K562 (cell line): ENCODE data around the gene SLC2A2. TPM values are rescaled to one million over a fixed set of nuclear protein-coding genes. Genes with fewer than 3 reads are reported as not detected.

Experiments
- ATAC-seq: fragments of 200-7000 bp; cut with Tn5 transposase; 3 replicates; pipeline ENCODE4 v1.9.1; 2020; ENCODE audit warnings: moderate library complexity
- BruUV-seq: library from RNA; stranded (reverse); fragments of 400-500 nt; replicated peaks from 2 replicates; lab custom pipeline; 2021; lab: Mats Ljungman, UMichigan
- CTCF ChIA-PET: fragments of 300-600 bp; formaldehyde crosslinking; extraction: SDS; loops from one replicate; lab custom pipeline; 2021; ENCODE audit warnings: low intra/inter-chr PET ratio; lab: Yijun Ruan, JAX
- POLR2A ChIA-PET: fragments of 300-600, 350-650 bp; sonication (Branson Sonifier 250); formaldehyde crosslinking; extraction: SDS; loops from one replicate; lab custom pipeline; 2021; ENCODE audit warnings: antibody characterized with exemption, inconsistent platforms; lab: Yijun Ruan, JAX
- DNase-seq, 4 experiments: peaks; one replicate each; pipeline versions ENCODE4 v3.0.0 to v3.0.0-alpha.2; 2011 to 2018; ENCODE audit warnings: low spot score in 3 of 4, mixed read lengths in 3 of 4; ENCODE audit errors: extremely low read depth in 1 of 4
- FAIRE-seq: peaks from 2 replicates; lab custom pipeline; 2011; peaks lifted over from hg19 to GRCh38; lab: Jason Lieb, UNC
- H2AFZ ChIP-seq: 2 replicates; pipeline ENCODE4 v1.6.0; 2011; ENCODE audit warnings: low read depth, low read length, control low read depth, inconsistent platforms
- H3K27ac ChIP-seq: fragments of 200-600 bp; 3 replicates; pipeline ENCODE4 v1.8.0; 2011; ENCODE audit warnings: low read depth, mild to moderate bottlenecking, control low read depth, inconsistent platforms, low read length, moderate library complexity, mixed read lengths; ENCODE audit errors: extremely low read depth
- H3K27me3 ChIP-seq, 2 experiments: fragments of 300-600 bp in 1 of 2; 2 replicates in 1 of 2; 3 replicates in 1 of 2; pipeline versions ENCODE4 v1.6.0 to v1.8.0; 2011; ENCODE audit warnings: inconsistent platforms in 2 of 2, low read length in 2 of 2, mild to moderate bottlenecking in 1 of 2, mixed read lengths in 1 of 2, moderate library complexity in 1 of 2; ENCODE audit not compliant: control insufficient read depth in 2 of 2, insufficient read depth in 2 of 2
- H3K36me3 ChIP-seq: fragments of 300-600 bp; 3 replicates; pipeline ENCODE4 v1.8.0; 2011; ENCODE audit warnings: mild to moderate bottlenecking, low read length, inconsistent platforms; ENCODE audit not compliant: control insufficient read depth, insufficient read depth
- H3K4me1 ChIP-seq, 2 experiments: fragments of 200-600 bp in 1 of 2; replicated peaks in 1 of 2; 2 replicates in 1 of 2; 3 replicates in 1 of 2; pipeline versions ENCODE4 v1.5.1 to v1.8.0; 2011; ENCODE audit warnings: inconsistent platforms in 2 of 2, low read length in 2 of 2, mild to moderate bottlenecking in 1 of 2, mixed read lengths in 1 of 2, moderate library complexity in 1 of 2; ENCODE audit not compliant: control insufficient read depth in 2 of 2, insufficient read depth in 2 of 2
- H3K4me2 ChIP-seq: 2 replicates; pipeline ENCODE4 v1.6.1; 2011; ENCODE audit warnings: low read length, control low read depth, inconsistent platforms, mixed read lengths; ENCODE audit not compliant: insufficient read depth
- H3K4me3 ChIP-seq: fragments of 200-600 bp; sonication (generic), shearing (Covaris generic); 2 replicates; pipeline ENCODE4 v1.5.1; 2016; ENCODE audit warnings: control low read depth, inconsistent platforms
- H3K79me2 ChIP-seq: fragments of 200-600 bp; 3 replicates; pipeline ENCODE4 v1.8.0; 2011; ENCODE audit warnings: low read length, inconsistent platforms; ENCODE audit not compliant: control insufficient read depth, insufficient read depth
- H3K9ac ChIP-seq, 2 experiments: 2 replicates each; pipeline versions ENCODE4 v1.6.0 to v1.6.1; 2011; ENCODE audit warnings: low read depth in 2 of 2, low read length in 2 of 2, control low read depth in 1 of 2, inconsistent platforms in 1 of 2, mild to moderate bottlenecking in 1 of 2, mixed read lengths in 1 of 2; ENCODE audit not compliant: insufficient read depth in 1 of 2
- H3K9me1 ChIP-seq: one replicate; pipeline ENCODE4 v1.6.0; 2011; ENCODE audit warnings: inconsistent platforms, mild to moderate bottlenecking, low read length, moderate library complexity; ENCODE audit not compliant: control insufficient read depth, insufficient read depth
- H3K9me3 ChIP-seq: replicated peaks from 2 replicates; pipeline ENCODE4 v1.5.1; 2011; ENCODE audit warnings: low read depth, low read length, inconsistent platforms; ENCODE audit not compliant: control insufficient read depth, insufficient read depth
- H4K20me1 ChIP-seq: replicated peaks from 2 replicates; pipeline ENCODE4 v1.6.1; 2011; ENCODE audit warnings: low read length, inconsistent platforms, mixed read lengths; ENCODE audit not compliant: control insufficient read depth, insufficient read depth
- C11orf30 ChIP-seq: fragments of 450-650 bp; IDR thresholded peaks from 2 replicates; pipeline ENCODE4 v1.6.1; 2016; ENCODE audit warnings: low read depth, mild to moderate bottlenecking
- CBX5 ChIP-seq: IDR thresholded peaks from 2 replicates; pipeline ENCODE4 v1.6.1; 2014; ENCODE audit warnings: low read depth, borderline replicate concordance
- EP400 ChIP-seq: fragments of 450-650 bp; IDR thresholded peaks from 2 replicates; pipeline ENCODE4 v1.6.1; 2017; ENCODE audit warnings: antibody characterized with exemption, mild to moderate bottlenecking, moderate library complexity
- FUS ChIP-seq: fragments of 200-400 bp; formaldehyde crosslinking; optimal IDR thresholded peaks from 2 replicates; pipeline ENCODE3; 2017; ENCODE audit warnings: low read depth, low read length
- HMG20B ChIP-seq: fragments of 250-450 bp; sonication (Bioruptor Pico); IDR thresholded peaks from 2 replicates; pipeline ENCODE4 v1.5.0; 2021; ENCODE audit warnings: mild to moderate bottlenecking
- MBD2 ChIP-seq: sonication (generic); IDR thresholded peaks from 2 replicates; pipeline ENCODE4 v1.6.1; 2016; ENCODE audit warnings: low read depth, borderline replicate concordance
- POLR2G ChIP-seq: fragments of 200-400 bp; formaldehyde crosslinking; IDR thresholded peaks from 2 replicates; pipeline ENCODE4 v1.6.1; 2017; ENCODE audit warnings: low read depth, mild to moderate bottlenecking, antibody characterized with exemption, low read length, moderate library complexity
- ZNF444 ChIP-seq: fragments of 250-450 bp; sonication (Bioruptor Pico); IDR thresholded peaks from 2 replicates; pipeline ENCODE4 v1.4.0; 2020; ENCODE audit warnings: mild to moderate bottlenecking, moderate library complexity
- WGBS: fragments of 100-300 bp; shearing (Covaris generic); methylation state at CpG from one replicate; pipeline ENCODE4 v1.1.6; 2016; ENCODE audit warnings: low coverage, mixed read lengths; ENCODE audit not compliant: insufficient coverage; ENCODE audit errors: missing lambda C conversion rate; 5-methylcytosine and 5-hydroxymethylcytosine counted together
- in situ Hi-C: fragments of 300-500 bp; cut with MboI; formaldehyde crosslinking; loops from 4 replicates; pipeline ENCODE4 v1.15.0; 2018; ENCODE audit warnings: inconsistent platforms, mixed read lengths
- intact Hi-C: fragments of 100-400 bp; cut with micrococcal nuclease; formaldehyde crosslinking; loops from 2 replicates; pipeline ENCODE4 v1.14.2; 2022
- polyA plus RNA-seq, 8 experiments: library from polyadenylated mRNA; depleted of rRNA in 4 of 8; stranded (reverse) in 5 of 8; unstranded in 3 of 8; fragments of >200 nt; fragmentation: Nextera tagmentation in 2 of 8; fragmentation: Illumina TruSeq in 1 of 8; extraction: Ambion mirVana in 2 of 8; extraction: Trizol in 1 of 8; gene quantifications; 2 replicates each; pipeline versions ENCODE4 v1.2.1 to v1.2.3, GENCODE V29; 2011 to 2014; ENCODE audit warnings: inconsistent platforms in 1 of 8, missing spikeins in 1 of 8
- total RNA-seq, 7 experiments: library from RNA; depleted of rRNA in 6 of 7; stranded (reverse); fragments of >200 nt in 6 of 7; fragmentation: Illumina TruSeq in 2 of 7; extraction: Trizol in 2 of 7; gene quantifications; 2 replicates each; pipeline versions ENCODE4 v1.2.1 to v1.2.3, GENCODE V29; 2011 to 2021; ENCODE audit warnings: low replicate concordance in 1 of 7

Gene SLC2A2
- total and polyA plus RNA-seq, 9 of the 15 experiments (the other 6 are each of a cell fraction or from before 2014, with no cell fraction given): 0.18 TPM; not detected in 8

GRCh38 chr3:171059978-171060377 is 33.5 kb upstream of the SLC2A2 start:
- Histone ChIP-seq H3K27me3 (no peaks in the 10 kb centered on the region; a peak in 1 of 5 replicates), H3K4me3 (no peak overlapping the region), H3K9me3 (no peaks in the 10 kb centered on the region), H3K27ac (no peak overlapping the region), H3K4me2 (no peak overlapping the region), H3K9ac (no peak overlapping the region), H4K20me1 (no peaks in the 10 kb centered on the region), H2AFZ (no peak overlapping the region)
- in situ Hi-C loops: no loop called here
- intact Hi-C loops: no loop called here
- WGBS: 65% methylated on average over 3 of the region's 3 CpGs
- FAIRE-seq: no peak
- no peak for DNase-seq
- TF ChIP-seq POLR2G: no peak
- no peak for TF ChIP-seq C11orf30
- TF ChIP-seq CBX5: no peak
- TF ChIP-seq ZNF444 (CRISPR knock-in tag): no peak
- TF ChIP-seq EP400: no peak
- TF ChIP-seq HMG20B: no peak
- TF ChIP-seq MBD2: no peak
- TF ChIP-seq FUS: no peak
- TF ChIP-seq, all 486 proteins: peak for 0
- H3K4me1 ChIP-seq: 0 out of 5 replicates have a peak, but pooled peaks cover 0 to 2% of the 10 kb centered on the region in 2 experiments
- BruUV-seq: no TSS peak
- no peaks in the 10 kb centered on the region for H3K79me2 ChIP-seq
- ChIA-PET POLR2A (interaction anchor here (1.1 kb wide), 1 partner anchor 29 kb away, joined by 4 read pairs; no protein-coding TSS in a partner anchor), CTCF (no interaction called here)
- H3K9me1 ChIP-seq: no peaks in the 10 kb centered on the region
- no peaks in the 10 kb centered on the region for H3K36me3 ChIP-seq
- ATAC-seq: no peak
